DOHH2 (cell line): ENCODE measurements around the gene ARID1B.

Source experiments
- EZH2phosphoT487 ChIP-seq: fragments of 200-600 bp; sonication (generic); IDR thresholded peaks from 2 replicates; pipeline ENCODE4 v1.6.1; 2017; ENCODE audit warnings: borderline replicate concordance, mild to moderate bottlenecking, antibody characterized with exemption, low read length, moderate library complexity, mixed read lengths
- TF ChIP-seq, protein P1 (sequence below): fragments of 200-600 bp; sonication (generic); IDR thresholded peaks from one replicate; pipeline ENCODE4 v1.5.1; 2014; ENCODE audit warnings: antibody characterized with exemption, mild to moderate bottlenecking, low read depth, low read length; ENCODE audit not compliant: poor library complexity, severe bottlenecking

- TF ChIP-seq, protein P1, sequence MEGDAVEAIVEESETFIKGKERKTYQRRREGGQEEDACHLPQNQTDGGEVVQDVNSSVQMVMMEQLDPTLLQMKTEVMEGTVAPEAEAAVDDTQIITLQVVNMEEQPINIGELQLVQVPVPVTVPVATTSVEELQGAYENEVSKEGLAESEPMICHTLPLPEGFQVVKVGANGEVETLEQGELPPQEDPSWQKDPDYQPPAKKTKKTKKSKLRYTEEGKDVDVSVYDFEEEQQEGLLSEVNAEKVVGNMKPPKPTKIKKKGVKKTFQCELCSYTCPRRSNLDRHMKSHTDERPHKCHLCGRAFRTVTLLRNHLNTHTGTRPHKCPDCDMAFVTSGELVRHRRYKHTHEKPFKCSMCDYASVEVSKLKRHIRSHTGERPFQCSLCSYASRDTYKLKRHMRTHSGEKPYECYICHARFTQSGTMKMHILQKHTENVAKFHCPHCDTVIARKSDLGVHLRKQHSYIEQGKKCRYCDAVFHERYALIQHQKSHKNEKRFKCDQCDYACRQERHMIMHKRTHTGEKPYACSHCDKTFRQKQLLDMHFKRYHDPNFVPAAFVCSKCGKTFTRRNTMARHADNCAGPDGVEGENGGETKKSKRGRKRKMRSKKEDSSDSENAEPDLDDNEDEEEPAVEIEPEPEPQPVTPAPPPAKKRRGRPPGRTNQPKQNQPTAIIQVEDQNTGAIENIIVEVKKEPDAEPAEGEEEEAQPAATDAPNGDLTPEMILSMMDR: no peak
- TF ChIP-seq EZH2phosphoT487: no peak
Measured at GRCh38 chr6:156757849-156758248, 19.3 kb upstream of the ARID1B start.
